Tibial nerve (tissue), 3 donors: ENCODE measurements around the gene STAMBP.
A peak's percentile ranks its signal among the peaks of the same experiment; 100 is the strongest.

Source experiments
- CTCF ChIP-seq, 5 experiments: fragments of 200-600 bp in 3 of 5; fragments of 450-650 bp in 2 of 5; sonication (generic) in 3 of 5; IDR thresholded peaks; one replicate each; pipeline ENCODE4 v1.5.1; 2016 to 2019; ENCODE audit warnings: antibody characterized with exemption in 5 of 5, mild to moderate bottlenecking in 3 of 5, moderate library complexity in 2 of 5
- POLR2A ChIP-seq, 2 donors: fragments of 450-650 bp; IDR thresholded peaks; one replicate each; pipeline ENCODE4 v1.6.1; 2017; ENCODE audit warnings: antibody characterized with exemption in 2 of 2, mild to moderate bottlenecking in 2 of 2, moderate library complexity in 2 of 2

DNA sequence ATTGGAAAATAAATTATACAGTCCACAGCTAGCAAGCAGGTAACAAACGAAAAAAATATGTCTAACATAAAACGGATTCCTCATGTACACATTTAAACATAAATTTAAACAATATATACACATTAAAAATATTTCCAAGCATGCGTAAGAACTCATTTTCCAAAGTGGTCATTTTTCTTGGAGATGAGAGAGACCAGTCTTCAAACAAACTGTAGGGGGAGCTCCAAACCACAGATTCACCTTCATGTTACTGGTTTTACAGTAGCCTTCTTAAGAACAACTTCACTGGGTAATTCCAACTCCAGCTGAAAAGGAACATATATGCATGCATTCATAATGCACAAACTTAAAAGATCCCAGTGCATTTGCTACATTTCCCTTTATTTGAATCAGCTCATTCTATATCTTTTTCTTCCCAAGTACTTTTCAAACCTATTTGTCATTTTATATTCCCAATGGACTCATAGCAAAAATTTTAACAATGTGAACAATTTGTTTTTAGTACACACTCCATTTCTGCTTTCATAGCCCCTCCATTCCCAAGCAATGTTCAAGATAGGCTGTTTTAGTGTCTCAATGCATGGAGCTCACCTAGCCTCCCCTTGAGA is 4.7 kb upstream of the STAMBP start:
- TF ChIP-seq POLR2A (IDR thresholded peaks at IDR 0.05) (no peak), CTCF (IDR thresholded peaks at IDR 0.05) (peak; percentile 75 to 82 (median 79))
